AG08395 (cell line): Measurements from ENCODE around the gene CD200R1.

Experiments used
- DNase-seq: peaks from one replicate; pipeline ENCODE4 v3.0.0; 2012; ENCODE audit warnings: mixed read lengths, low spot score

Gene CD200R1

DNA sequence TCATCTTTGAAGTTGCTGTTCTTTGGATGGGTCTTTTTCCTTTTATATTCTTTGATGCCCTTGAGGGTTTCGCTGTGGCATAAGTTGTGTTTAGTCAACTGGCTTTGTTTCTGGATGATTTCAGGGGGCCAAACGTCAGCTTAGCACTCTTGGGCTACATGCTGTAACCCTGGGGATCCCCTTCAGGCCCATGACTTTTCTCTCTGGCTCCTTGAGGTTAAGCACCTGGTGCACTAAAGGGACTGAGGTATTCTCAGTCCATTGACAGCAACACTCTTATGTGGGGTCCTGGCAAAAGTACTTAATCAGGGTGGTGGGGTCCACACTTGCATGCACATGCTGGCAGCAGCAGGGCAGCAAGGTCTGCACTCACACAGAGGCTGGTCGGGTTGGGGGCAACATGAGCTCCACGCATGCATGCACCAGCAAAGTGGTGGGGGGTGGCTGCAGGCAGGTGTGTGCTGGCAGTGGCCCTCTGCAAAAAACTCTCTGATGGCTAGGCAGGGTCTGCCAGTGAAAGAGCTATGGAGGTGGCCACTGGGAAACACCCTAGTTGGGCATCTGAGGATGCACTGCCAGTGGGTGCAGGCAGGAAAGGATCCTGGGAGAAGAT lies 90.1 kb downstream of the CD200R1 start:
- no peak for DNase-seq

DNA sequence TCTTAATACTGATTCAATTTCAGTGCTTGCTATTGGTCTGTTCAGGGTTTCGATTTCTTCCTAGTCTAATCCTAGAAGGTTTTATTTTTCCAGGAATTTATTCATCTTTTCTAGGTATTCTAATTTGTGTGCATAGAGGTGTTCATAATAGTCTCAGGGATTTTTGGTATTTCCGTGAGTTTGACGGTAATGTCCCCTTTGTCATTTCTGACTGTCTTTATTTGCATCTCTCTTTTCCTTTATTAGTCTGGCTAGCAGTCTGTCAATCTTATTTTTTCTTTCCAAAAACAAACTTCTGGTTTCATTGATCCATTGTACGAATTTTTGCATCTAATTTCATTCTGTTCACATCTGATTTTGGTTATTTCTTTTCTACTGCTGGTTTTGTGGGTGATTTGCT lies 93.0 kb downstream of the CD200R1 start:
- no peak for DNase-seq

DNA sequence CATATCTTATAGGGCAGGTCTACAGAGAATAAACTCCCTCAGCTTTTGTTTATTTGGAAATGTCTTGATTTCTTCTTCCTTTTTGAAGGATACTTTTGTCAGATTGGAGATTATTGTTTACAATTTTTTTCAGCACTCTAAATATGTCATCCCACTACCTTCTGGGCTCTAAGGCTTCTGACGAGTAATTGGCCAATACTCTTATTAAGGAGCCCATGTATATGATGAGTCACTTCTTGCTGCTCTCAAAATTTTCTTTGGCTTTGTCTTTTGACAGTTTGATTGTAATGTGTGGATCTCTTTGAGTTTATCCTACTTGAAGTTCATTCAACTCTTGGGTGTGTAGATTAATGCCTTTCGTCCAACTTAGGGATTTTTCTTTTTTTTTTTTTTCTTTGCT lies 99.3 kb downstream of the CD200R1 start:
- DNase-seq = no peak

DNA sequence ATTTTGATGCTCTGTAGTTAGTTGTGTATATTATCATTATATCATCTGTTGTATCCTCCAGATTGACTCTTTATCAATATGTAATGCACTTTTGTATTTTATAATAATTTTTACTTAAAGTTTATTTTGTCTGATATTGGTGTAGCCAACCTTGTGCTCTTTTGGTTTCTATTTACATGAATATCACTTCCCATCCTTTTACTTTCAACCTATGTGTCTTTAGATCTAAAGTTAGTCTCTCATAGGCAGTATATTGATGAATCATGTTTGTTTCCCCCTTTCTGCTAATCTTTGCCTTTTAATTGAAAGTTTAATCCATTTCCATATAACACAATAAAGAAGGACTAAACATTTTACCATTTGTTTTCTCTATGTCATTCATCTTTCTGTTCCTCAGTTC lies 100.2 kb downstream of the CD200R1 start:
- no peak for DNase-seq

DNA sequence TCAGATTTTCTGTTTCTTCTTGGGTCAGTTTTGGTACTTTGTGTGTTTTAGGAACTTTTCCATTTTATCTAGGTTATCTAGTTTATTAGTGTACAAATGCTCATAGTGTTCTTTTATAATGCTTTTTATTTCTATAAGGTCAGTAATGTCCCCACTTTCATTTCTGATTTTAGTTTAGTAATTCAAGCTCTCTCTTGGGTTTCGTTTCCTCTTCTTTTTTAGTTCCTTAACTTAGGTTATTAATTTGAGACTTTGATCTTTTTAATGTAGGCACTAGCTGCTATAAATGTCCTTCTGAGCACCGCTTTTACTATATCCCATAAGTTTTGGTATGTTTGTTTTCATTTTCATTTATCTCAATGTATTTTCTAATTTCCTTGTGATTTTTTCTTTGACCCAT lies 101.3 kb downstream of the CD200R1 start:
- no peak for DNase-seq

DNA sequence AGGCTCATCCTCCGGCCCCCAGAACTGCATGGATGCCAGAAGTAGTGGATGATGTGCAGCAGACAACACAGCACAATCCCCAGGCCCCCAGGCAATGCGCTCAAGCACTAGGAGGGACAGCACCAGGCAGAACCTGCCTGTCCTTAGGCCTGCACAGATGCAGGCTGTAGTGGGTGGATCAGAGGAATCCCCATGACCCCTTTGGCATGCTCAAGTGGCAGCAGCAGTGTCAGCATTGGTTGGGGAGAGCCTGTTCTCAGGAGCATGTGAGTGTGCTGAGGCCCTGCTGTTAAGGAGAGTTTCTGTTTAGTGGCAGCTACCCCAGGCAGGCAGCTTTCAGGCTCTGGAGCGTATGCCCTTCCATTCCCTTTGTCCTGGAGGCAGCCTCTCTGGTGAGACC lies 103.2 kb downstream of the CD200R1 start:
- no peak for DNase-seq
